Right lobe of liver (tissue), 4 donors: ENCODE results near the gene PSMD1.

Experiments
- POLR2A ChIP-seq: fragments of 450-650 bp; IDR thresholded peaks from one replicate; pipeline ENCODE4 v1.6.1; 2017; ENCODE audit warnings: antibody characterized with exemption, mild to moderate bottlenecking
- TF ChIP-seq, protein P1 (sequence below), 4 donors: fragments of 200-600 bp in 3 of 4; fragments of 450-650 bp in 1 of 4; IDR thresholded peaks; one replicate each; pipeline versions ENCODE4 v1.5.1 to v1.8.0; 2016 to 2022; ENCODE audit warnings: antibody characterized with exemption in 4 of 4, mild to moderate bottlenecking in 2 of 4
- donor health status: DM: no; HTN: no; CAD: no.
- donor health status: DM: no; HTN: no; CAD: no.
- donor health status: DM: no; HTN: yes; CAD: no.

DNA sequence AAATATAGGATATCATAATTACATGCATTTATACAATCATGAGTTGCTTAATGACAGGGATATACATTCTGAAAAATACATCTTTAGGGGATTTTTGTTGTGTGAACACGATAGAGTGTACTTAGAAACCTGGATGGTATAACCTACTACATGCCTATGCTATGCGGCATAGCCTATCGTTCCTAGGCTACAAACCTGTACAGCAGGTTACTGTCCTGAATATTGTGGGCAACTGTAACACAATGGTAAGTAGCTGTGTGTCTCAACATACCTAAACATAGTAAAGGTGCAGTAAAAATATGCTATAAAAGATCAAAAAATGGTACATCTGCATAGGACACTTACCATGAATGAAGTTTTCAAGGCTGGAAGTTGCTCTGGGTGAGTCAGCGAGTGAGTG, 12.9 kb upstream of the PSMD1 start:
- TF ChIP-seq, protein P1, sequence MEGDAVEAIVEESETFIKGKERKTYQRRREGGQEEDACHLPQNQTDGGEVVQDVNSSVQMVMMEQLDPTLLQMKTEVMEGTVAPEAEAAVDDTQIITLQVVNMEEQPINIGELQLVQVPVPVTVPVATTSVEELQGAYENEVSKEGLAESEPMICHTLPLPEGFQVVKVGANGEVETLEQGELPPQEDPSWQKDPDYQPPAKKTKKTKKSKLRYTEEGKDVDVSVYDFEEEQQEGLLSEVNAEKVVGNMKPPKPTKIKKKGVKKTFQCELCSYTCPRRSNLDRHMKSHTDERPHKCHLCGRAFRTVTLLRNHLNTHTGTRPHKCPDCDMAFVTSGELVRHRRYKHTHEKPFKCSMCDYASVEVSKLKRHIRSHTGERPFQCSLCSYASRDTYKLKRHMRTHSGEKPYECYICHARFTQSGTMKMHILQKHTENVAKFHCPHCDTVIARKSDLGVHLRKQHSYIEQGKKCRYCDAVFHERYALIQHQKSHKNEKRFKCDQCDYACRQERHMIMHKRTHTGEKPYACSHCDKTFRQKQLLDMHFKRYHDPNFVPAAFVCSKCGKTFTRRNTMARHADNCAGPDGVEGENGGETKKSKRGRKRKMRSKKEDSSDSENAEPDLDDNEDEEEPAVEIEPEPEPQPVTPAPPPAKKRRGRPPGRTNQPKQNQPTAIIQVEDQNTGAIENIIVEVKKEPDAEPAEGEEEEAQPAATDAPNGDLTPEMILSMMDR (IDR thresholded peaks at IDR 0.05): no peak
- no peak for TF ChIP-seq POLR2A
